ENCODE results near the gene ECM1.
A peak's percentile ranks its signal among the peaks of the same experiment; 100 is the strongest.

ECM1 gene

DNA sequence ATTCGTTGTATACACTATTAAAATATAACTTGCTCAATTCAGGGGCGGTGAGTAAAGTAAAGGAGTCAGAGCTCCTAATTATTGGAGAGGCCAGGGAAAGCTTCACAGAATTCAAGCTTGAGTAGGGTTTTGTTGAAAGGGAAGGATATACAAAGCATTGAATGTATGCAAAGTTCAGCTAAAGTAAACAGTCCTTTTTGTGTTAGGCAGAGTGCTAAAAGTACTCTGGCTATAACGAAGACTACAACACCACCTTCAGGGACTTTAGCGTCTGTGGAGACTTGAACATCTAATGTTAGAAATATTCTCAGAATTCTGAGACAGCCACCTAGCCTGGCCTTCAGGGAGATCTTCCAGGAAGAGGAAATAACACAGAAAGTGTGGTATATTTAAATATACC lies 8.7 kb downstream of the ECM1 start:
- no peak for TF ChIP-seq ZFX (IDR thresholded peaks at IDR 0.05; ENCODE audit: borderline replicate concordance)
- TF ChIP-seq, protein P1, sequence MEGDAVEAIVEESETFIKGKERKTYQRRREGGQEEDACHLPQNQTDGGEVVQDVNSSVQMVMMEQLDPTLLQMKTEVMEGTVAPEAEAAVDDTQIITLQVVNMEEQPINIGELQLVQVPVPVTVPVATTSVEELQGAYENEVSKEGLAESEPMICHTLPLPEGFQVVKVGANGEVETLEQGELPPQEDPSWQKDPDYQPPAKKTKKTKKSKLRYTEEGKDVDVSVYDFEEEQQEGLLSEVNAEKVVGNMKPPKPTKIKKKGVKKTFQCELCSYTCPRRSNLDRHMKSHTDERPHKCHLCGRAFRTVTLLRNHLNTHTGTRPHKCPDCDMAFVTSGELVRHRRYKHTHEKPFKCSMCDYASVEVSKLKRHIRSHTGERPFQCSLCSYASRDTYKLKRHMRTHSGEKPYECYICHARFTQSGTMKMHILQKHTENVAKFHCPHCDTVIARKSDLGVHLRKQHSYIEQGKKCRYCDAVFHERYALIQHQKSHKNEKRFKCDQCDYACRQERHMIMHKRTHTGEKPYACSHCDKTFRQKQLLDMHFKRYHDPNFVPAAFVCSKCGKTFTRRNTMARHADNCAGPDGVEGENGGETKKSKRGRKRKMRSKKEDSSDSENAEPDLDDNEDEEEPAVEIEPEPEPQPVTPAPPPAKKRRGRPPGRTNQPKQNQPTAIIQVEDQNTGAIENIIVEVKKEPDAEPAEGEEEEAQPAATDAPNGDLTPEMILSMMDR (IDR thresholded peaks at IDR 0.05), result no peak; the same call in 1 of the 2 replicates
- peak overlapping the region; percentile 95 for H3K27ac ChIP-seq

DNA sequence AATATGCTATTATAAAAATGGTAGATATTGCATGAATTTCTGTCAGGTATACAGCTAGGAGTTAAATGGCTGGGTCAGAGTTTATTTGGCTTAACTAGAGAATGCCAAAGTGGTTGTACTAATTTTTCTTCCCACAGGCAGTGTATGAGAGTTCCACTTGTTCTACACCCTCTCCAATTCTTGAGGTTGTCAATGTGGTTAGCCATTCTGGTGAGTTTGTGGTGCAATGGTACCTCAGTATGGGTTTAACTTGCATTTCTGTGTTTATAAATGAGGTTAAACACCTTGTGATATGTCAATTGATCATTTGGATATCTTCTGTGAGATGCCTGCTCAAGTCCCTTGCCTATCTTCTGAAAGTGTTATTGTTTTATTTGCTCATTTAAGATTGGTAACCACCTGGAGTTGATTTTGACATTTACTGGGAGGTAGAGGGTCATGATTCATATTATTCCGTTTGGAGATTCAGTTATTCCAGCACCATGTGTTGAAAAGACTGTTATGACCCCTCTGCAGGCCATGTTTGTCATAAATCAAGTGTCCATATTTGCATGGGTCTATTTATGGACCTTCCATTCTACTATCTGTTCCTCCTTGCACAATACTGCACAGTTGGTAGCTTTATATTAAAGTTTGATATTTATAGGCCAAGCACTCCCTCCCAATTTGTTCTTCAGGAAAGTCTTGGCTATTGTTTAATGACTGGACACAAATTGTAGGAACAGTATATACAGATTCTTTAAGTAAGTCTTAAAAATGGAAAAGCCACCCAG lies 13.5 kb downstream of the ECM1 start:
- no peak for TF ChIP-seq ZFX (IDR thresholded peaks at IDR 0.05; ENCODE audit: borderline replicate concordance)
- TF ChIP-seq, protein P1 (IDR thresholded peaks at IDR 0.05), result no peak

DNA sequence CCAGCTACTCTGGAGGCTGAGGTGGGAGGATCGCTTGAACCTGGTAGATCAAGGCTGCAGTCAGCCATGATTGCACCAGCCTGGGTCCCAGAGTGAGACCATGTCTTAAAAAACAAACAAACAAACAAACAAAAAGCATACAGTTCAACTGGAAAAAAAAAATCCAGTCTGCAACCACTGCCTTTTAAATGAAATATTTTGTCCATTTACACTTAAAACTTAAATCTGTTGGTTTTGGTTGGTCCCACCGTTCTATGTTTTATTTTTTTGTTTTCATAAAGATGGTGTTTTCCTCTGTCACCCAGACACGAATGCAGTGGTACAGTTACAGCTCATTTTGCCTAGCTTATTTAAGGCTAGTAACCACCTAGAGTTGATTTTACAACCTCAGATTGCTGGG lies 17.4 kb downstream of the ECM1 start:
- no peak for TF ChIP-seq ZFX (IDR thresholded peaks at IDR 0.05; ENCODE audit: borderline replicate concordance)
- TF ChIP-seq, protein P1 (IDR thresholded peaks at IDR 0.05), result no peak
- H3K27ac ChIP-seq, result no peak overlapping the region

More for the DNA sequence above, 13.5 kb downstream of the ECM1 start:
- no peak overlapping the region for H3K27ac ChIP-seq

DNA sequence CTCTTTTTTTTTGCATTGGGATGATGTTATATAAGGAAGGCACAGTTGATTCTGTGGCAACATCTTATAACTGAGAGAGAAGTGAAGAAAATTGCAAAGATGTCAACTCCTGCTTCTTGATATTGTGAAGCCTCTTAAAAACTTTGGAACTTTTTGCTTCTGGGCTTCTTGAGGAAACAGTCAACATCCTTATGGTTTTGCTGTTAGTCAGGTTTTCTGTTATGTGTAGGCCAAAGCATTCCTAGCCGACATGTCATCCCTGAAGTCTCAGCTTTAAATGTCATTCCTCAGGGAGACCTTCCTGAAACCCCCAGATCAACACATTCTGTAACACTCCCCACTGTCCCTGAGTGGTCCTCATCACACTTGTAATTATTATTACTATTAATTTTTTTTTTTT lies 20.3 kb downstream of the ECM1 start:
- no peak for TF ChIP-seq ZFX (IDR thresholded peaks at IDR 0.05; ENCODE audit: borderline replicate concordance)
- TF ChIP-seq, protein P1 (IDR thresholded peaks at IDR 0.05), result no peak
- H3K27ac ChIP-seq, result no peak overlapping the region

DNA sequence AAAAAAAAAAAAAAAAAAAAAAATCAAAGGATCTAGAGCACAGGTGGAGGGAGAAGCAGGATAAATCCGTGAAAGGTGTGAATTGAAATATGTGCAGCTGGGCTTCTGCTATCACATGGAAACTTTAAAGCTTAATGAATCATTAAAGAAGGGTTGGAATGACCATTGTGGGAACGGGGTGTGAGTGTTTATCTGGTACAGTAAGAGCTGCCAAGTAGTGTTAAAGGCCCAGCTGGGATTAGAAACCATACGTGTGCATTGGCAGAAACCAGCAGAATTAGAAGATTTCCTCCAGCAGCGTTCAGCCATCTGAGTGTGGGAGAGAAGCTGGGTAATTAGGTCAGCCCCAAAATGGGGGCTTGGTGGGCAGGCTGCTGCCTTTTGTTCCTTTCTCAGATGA lies 21.1 kb downstream of the ECM1 start:
- H3K27ac ChIP-seq, result no peak overlapping the region
- TF ChIP-seq, protein P1 (IDR thresholded peaks at IDR 0.05), result no peak
- TF ChIP-seq ZFX (IDR thresholded peaks at IDR 0.05; ENCODE audit: borderline replicate concordance), result no peak

DNA sequence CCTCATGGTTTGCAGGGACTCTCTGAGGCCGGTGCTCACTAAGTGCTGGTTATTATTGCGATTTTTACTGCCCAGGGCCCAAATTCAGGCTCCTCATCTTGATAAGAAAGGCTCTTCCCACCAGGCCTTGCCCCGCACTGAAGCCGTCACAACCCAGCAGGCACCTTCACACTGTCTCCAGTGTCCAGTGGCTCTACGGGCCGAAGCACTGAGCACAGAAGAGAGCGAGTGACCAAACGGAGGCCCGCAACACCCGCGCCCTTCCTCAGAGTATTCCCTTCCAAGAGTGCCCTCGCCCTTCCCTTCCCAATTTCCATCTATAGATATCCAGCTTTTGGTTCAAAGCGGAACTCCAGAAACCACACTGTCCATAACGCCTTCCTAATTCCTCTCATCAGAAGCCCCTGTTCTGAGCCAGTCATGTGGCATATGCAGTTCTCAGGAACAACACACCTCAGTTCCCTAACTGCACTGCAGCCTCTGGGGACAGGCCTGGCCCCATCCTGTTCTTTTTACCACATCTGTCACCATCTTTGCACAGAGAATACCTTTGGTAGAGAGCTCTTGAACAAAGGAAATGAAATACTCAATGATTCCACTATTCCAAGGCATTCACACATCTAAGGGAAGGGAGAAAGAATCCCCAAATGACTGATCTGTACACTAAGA lies 22.7 kb downstream of the ECM1 start:
- no peak for TF ChIP-seq ZFX (IDR thresholded peaks at IDR 0.05; ENCODE audit: borderline replicate concordance)
- TF ChIP-seq, protein P1 (IDR thresholded peaks at IDR 0.05), result no peak
- no peak overlapping the region for H3K27ac ChIP-seq

DNA sequence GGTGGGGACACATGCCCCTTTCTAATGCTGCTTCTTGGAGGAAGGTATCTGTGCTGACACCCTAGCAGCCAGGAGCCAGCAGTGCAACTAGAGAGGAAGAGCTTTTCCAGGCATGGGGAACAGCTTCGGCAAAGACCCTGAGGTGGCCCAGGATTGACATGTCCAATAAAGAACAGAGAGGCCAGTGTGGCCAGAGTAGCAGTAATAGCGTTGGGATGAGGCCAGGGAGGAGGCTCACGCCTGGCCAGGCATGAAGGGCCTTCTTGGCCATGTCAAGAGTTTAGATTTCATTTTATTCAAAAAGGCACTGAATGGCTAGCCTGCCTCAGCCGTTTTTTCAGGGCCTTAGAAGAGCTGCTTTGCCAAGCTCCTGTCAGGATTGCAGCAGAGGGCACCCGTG lies 25.0 kb downstream of the ECM1 start:
- peak overlapping the region; percentile 45 for H3K27ac ChIP-seq
- TF ChIP-seq ZFX (IDR thresholded peaks at IDR 0.05; ENCODE audit: borderline replicate concordance), result no peak
- TF ChIP-seq, protein P1 (IDR thresholded peaks at IDR 0.05), result peak; percentile 75

Measured in 22Rv1 (cell line).